Thyroid gland (tissue), 4 donors: ENCODE results near the gene TSPAN8. TPM values are rescaled to one million over a fixed set of nuclear protein-coding genes. Genes with fewer than 3 reads are reported as not detected.

Experiments used
- DNase-seq, 2 donors: peaks; one replicate each; pipeline ENCODE4 v3.0.0-alpha.2; 2019
- H3K27ac ChIP-seq, 3 donors: fragments of 200-600 bp; sonication (generic); 1 replicate in 2 of 3; 2 replicates in 1 of 3; pipeline ENCODE4 v1.5.1; 2016 to 2019; ENCODE audit warnings: mild to moderate bottlenecking in 1 of 3, moderate library complexity in 1 of 3
- H3K27me3 ChIP-seq: fragments of 200-600 bp; sonication (generic); one replicate; pipeline ENCODE4 v1.5.1; 2019
- H3K36me3 ChIP-seq, 2 donors: fragments of 200-600 bp; sonication (generic); one replicate each; pipeline ENCODE4 v1.5.1; 2016 to 2019
- H3K4me1 ChIP-seq, 2 donors: fragments of 200-600 bp; sonication (generic); one replicate each; pipeline ENCODE4 v1.5.1; 2017 to 2019
- H3K4me3 ChIP-seq, 3 donors: fragments of 200-600 bp; sonication (generic); replicated peaks in 1 of 3; 1 replicate in 2 of 3; 2 replicates in 1 of 3; pipeline ENCODE4 v1.5.1; 2016; ENCODE audit warnings: mild to moderate bottlenecking in 1 of 3
- H3K9me3 ChIP-seq: fragments of 200-600 bp; sonication (generic); one replicate; pipeline ENCODE4 v1.5.1; 2017
- POLR2A ChIP-seq, 2 donors: fragments of 450-650 bp; IDR thresholded peaks; one replicate each; pipeline ENCODE4 v1.6.1; 2017; ENCODE audit warnings: antibody characterized with exemption in 2 of 2, mild to moderate bottlenecking in 2 of 2, moderate library complexity in 1 of 2
- WGBS, 2 donors: methylation state at CpG; one replicate each; pipeline ENCODE4 v1.1.5; 2017; 5-methylcytosine and 5-hydroxymethylcytosine counted together
- intact Hi-C: fragments of 100-400 bp; cut with DNase I; formaldehyde crosslinking; loops from one replicate; pipeline ENCODE4 v1.15.1; 2023
- total RNA-seq, 4 donors: library from RNA; depleted of rRNA; stranded (reverse); fragments of >200 nt; gene quantifications; one replicate each; pipeline ENCODE4 v1.2.3, GENCODE V29; 2016
- TF ChIP-seq, protein P1 (sequence below), 6 experiments: fragments of 200-600 bp in 3 of 6; fragments of 450-650 bp in 3 of 6; sonication (generic) in 3 of 6; IDR thresholded peaks; one replicate each; pipeline ENCODE4 v1.5.1; 2016 to 2019; ENCODE audit warnings: antibody characterized with exemption in 6 of 6, mild to moderate bottlenecking in 2 of 6, inconsistent platforms in 1 of 6, moderate library complexity in 1 of 6

TSPAN8 gene
- total RNA-seq, 4 donors from 2014 or later: 3.7 to 9.6 (median 8.0) TPM

- no peaks in the 10 kb centered on the region for H3K4me1 ChIP-seq
- 75 to 90% methylated on average over 1 of the region's 1 CpG for WGBS, 2 donors
- intact Hi-C loops: no loop called here
Observed at GRCh38 chr12:71090971-71091370, 66.8 kb downstream of the TSPAN8 start.

DNA sequence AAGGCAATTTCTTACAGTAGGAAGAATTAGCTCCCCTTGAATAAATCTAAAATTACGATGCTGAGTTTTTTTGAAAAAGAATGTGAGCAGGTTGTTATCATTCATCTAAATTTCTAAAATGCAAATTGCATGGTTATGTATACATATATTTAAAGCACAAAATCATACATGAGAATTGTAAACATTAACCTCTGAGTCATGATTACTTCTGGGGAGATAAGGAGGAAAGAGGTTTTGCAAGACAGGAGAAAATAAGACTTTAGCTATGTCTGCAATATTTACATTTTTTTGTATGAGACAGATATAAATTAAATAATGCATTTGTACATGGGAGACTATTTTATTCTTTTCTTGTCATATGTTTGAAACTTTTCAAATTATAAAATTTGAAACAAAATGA is 72.2 kb downstream of the TSPAN8 start:
- Histone ChIP-seq H3K27me3 (no peaks in the 10 kb centered on the region), H3K4me1 (no peaks in the 10 kb centered on the region), H3K36me3 (no peaks in the 10 kb centered on the region), H3K27ac (no peak overlapping the region), H3K9me3 (no peaks in the 10 kb centered on the region), H3K4me3 (no peak overlapping the region)
- WGBS, 2 donors: 85 to 89% methylated on average over 1 of the region's 1 CpG
- no peak for DNase-seq
- TF ChIP-seq POLR2A (IDR thresholded peaks at IDR 0.05): no peak
- TF ChIP-seq, protein P1, sequence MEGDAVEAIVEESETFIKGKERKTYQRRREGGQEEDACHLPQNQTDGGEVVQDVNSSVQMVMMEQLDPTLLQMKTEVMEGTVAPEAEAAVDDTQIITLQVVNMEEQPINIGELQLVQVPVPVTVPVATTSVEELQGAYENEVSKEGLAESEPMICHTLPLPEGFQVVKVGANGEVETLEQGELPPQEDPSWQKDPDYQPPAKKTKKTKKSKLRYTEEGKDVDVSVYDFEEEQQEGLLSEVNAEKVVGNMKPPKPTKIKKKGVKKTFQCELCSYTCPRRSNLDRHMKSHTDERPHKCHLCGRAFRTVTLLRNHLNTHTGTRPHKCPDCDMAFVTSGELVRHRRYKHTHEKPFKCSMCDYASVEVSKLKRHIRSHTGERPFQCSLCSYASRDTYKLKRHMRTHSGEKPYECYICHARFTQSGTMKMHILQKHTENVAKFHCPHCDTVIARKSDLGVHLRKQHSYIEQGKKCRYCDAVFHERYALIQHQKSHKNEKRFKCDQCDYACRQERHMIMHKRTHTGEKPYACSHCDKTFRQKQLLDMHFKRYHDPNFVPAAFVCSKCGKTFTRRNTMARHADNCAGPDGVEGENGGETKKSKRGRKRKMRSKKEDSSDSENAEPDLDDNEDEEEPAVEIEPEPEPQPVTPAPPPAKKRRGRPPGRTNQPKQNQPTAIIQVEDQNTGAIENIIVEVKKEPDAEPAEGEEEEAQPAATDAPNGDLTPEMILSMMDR (IDR thresholded peaks at IDR 0.05): no peak
- intact Hi-C loops: no loop called here

More at GRCh38 chr12:71090971-71091370, 66.8 kb downstream of the TSPAN8 start:
- TF ChIP-seq, protein P1 (IDR thresholded peaks at IDR 0.05): no peak
- no peak for TF ChIP-seq POLR2A (IDR thresholded peaks at IDR 0.05)
- H3K36me3 ChIP-seq: no peaks in the 10 kb centered on the region
- no peak overlapping the region for H3K4me3 ChIP-seq
- no peaks in the 10 kb centered on the region for H3K9me3 ChIP-seq
- no peak overlapping the region for H3K27ac ChIP-seq
- no peak for DNase-seq
- no peaks in the 10 kb centered on the region for H3K27me3 ChIP-seq

DNA sequence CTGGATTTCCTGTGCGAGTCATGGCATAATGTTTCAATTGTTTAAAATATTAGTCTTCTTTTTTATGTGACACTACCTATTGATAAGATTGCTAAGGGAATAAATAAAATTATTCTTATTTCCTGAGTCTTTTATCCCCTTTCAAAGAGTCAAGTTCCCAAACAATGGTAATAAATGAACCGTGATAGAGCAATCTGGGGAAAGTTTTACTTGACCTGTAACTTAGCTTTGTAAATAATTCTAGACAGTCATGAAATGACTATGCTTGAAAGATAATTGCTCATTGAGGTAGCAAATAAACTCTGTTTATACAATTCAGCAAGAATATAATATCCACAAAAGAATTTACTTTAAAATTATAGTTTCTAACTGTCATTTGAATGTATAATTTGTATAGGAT is 82.1 kb downstream of the TSPAN8 start:
- intact Hi-C loops: no loop called here
- H3K9me3 ChIP-seq: no peaks in the 10 kb centered on the region
- H3K27ac ChIP-seq: no peak overlapping the region
- no peaks in the 10 kb centered on the region for H3K27me3 ChIP-seq
- no peaks in the 10 kb centered on the region for H3K36me3 ChIP-seq
- TF ChIP-seq, protein P1 (IDR thresholded peaks at IDR 0.05): no peak
- TF ChIP-seq POLR2A (IDR thresholded peaks at IDR 0.05): no peak
- no peak for DNase-seq
- 89 to 92% methylated on average over 2 of the region's 2 CpGs for WGBS, 2 donors
- H3K4me3 ChIP-seq: no peak overlapping the region
- no peaks in the 10 kb centered on the region for H3K4me1 ChIP-seq

Other genes starting within 250 kb of the TSPAN8 start
- gene PTPRR, start 237.3 kb downstream of the TSPAN8 start, total RNA-seq: under 1 TPM in 3 of 4 donors, not detected in 1; 0.39 to 0.94 (median 0.67) TPM